ENCODE data around the gene OR12D2. TPM values are rescaled to one million over a fixed set of nuclear protein-coding genes. Genes with fewer than 3 reads are reported as not detected.
"Not testable (repeated sequence)": the region's sequence is repeated elsewhere in the genome, so short reads cannot be mapped to it uniquely, and the experiment has no call there.

Gene OR12D2, protein sequence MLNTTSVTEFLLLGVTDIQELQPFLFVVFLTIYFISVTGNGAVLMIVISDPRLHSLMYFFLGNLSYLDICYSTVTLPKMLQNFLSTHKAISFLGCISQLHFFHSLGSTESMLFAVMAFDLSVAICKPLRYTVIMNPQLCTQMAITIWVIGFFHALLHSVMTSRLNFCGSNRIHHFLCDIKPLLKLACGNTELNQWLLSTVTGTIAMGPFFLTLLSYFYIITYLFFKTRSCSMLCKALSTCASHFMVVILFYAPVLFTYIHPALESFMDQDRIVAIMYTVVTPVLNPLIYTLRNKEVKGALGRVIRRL
- not detected for total RNA-seq
- long read RNA-seq, result 0 reads

GRCh38 chr6:29395331-29395730 lies at the start of gene OR12D2:
TSS of gene OR12D2 (plus strand) at chr6:29395631. CDS start at chr6:29396700, 1,069 bp downstream.
- Histone ChIP-seq H3K27ac (no peak within 1 kb of the TSS), H3K4me3 (no peak within 1 kb of the TSS), H3K4me1 (no peaks in the 10 kb centered on the region), H3K36me3 (no peaks in the 10 kb centered on the region), H3K27me3 (ENCODE audit: low read depth) (no peaks in the 10 kb centered on the region), H3K9me3 (no peaks in the 10 kb centered on the region)
- ATAC-seq (no peak), DNase-seq (no peak)
- intact Hi-C loops (cut with DNase I), result no loop called here
- TF ChIP-seq, protein P1, sequence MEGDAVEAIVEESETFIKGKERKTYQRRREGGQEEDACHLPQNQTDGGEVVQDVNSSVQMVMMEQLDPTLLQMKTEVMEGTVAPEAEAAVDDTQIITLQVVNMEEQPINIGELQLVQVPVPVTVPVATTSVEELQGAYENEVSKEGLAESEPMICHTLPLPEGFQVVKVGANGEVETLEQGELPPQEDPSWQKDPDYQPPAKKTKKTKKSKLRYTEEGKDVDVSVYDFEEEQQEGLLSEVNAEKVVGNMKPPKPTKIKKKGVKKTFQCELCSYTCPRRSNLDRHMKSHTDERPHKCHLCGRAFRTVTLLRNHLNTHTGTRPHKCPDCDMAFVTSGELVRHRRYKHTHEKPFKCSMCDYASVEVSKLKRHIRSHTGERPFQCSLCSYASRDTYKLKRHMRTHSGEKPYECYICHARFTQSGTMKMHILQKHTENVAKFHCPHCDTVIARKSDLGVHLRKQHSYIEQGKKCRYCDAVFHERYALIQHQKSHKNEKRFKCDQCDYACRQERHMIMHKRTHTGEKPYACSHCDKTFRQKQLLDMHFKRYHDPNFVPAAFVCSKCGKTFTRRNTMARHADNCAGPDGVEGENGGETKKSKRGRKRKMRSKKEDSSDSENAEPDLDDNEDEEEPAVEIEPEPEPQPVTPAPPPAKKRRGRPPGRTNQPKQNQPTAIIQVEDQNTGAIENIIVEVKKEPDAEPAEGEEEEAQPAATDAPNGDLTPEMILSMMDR (IDR thresholded peaks at IDR 0.05), result no peak

DNA sequence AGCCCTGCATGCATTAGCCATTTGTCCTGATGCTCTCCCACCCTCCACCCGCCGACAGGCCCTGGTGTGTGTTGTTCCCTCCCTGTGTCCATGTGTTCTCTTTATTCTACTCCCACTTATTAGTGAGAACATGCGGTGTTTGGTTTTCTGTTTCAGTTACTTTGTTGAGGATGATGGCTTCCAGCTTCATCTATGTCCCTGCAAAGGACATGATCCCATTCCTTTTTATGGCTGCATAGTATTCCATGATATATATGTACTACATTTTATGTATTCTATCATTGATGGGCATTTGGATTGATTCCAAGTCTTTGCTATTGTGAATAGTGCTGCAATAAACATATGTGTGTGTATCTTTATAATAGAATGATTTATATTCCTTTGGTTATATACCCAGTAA lies 46.1 kb upstream of the OR12D2 start:
- H3K9me3 ChIP-seq; DNase-seq; H3K27ac ChIP-seq; H3K4me1 ChIP-seq; ATAC-seq; intact Hi-C loops (cut with DNase I); H3K36me3 ChIP-seq; H3K4me3 ChIP-seq; H3K27me3 ChIP-seq (ENCODE audit: low read depth): not testable (repeated sequence)

- intact Hi-C loops (cut with DNase I), result no loop called here
- no peaks in the 10 kb centered on the region for H3K4me1 ChIP-seq
- no peaks in the 10 kb centered on the region for H3K9me3 ChIP-seq
- H3K36me3 ChIP-seq, result no peaks in the 10 kb centered on the region
- H3K27me3 ChIP-seq (ENCODE audit: low read depth), result peaks cover 2% of the 10 kb centered on the region
- H3K4me3 ChIP-seq, result no peak overlapping the region
- no peak for DNase-seq
- TF ChIP-seq, protein P1 (IDR thresholded peaks at IDR 0.05), result no peak
- H3K27ac ChIP-seq, result no peak overlapping the region
- ATAC-seq, result no peak
These were observed 40.5 kb upstream of the OR12D2 start for GRCh38 chr6:29354980-29355379.

- H3K27me3 ChIP-seq (ENCODE audit: low read depth), result peaks cover 6% of the 10 kb centered on the region
- intact Hi-C loops (cut with DNase I), result no loop called here
- H3K4me3 ChIP-seq, result no peak overlapping the region
- DNase-seq, result no peak
- no peaks in the 10 kb centered on the region for H3K9me3 ChIP-seq
- no peak for ATAC-seq
- no peaks in the 10 kb centered on the region for H3K36me3 ChIP-seq
- H3K4me1 ChIP-seq, result no peaks in the 10 kb centered on the region
- H3K27ac ChIP-seq, result no peak overlapping the region
- TF ChIP-seq, protein P1 (IDR thresholded peaks at IDR 0.05), result no peak
These were observed 39.8 kb upstream of the OR12D2 start for GRCh38 chr6:29355603-29356002.

DNA sequence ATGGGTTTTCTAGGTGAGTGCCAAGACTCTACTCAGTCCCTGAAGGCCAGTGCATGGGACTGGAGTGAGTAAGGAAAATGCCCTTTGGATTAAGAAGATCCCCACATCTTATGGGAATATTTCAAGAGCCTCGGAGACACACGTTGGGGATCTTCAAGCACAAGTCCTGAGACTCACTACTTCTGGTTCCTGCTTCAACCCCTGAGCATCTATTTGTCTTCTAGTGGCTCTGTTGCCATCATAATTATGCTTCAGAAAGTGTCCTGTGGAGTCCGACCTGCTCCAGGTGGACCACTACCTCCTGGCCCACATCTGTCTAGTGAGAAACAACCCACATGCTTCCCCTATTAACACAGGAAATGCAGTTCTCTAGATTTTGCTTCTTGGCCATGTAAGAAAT lies 26.7 kb upstream of the OR12D2 start, which contains the start of gene OR5V1:
Gene OR5V1, minus strand, starts transcription at position 101 of the 400 bp plus-strand sequence. CDS start 12,670 bp downstream, outside the sequence.
- no peak for ATAC-seq
- no peak within 1 kb of the TSS for H3K4me3 ChIP-seq
- no peaks in the 10 kb centered on the region for H3K9me3 ChIP-seq
- intact Hi-C loops (cut with DNase I), result no loop called here
- TF ChIP-seq, protein P1 (IDR thresholded peaks at IDR 0.05), result no peak
- H3K27me3 ChIP-seq (ENCODE audit: low read depth), result no peaks in the 10 kb centered on the region
- no peak within 1 kb of the TSS for H3K27ac ChIP-seq
- no peaks in the 10 kb centered on the region for H3K36me3 ChIP-seq
- no peak for DNase-seq
- H3K4me1 ChIP-seq, result no peaks in the 10 kb centered on the region

DNA sequence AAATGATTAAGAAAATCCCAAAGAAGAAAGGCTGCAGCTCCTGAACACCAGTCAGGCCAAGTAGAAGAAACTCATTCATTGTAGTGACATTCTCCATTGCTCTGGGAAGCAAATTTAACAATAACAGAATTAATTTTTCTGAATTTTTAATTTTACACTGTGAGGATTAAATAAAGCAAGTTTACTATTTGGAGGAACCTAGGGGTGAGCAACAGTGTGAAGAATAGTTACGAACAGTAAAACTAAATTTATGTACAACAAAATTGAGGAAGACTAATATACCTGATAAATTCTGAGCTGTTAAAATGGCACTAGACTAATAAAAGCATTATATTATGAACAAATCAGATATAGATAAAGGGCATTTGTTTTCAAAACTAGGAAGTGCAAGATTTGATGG lies 20.2 kb upstream of the OR12D2 start, which contains the start of gene OR12D3:
Gene OR12D3, minus strand, starts transcription at position 101 of the 400 bp plus-strand sequence. Its CDS starts 4 bp downstream, at position 97.
- intact Hi-C loops (cut with DNase I), result no loop called here
- H3K4me3 ChIP-seq, result no peak within 1 kb of the TSS
- no peaks in the 10 kb centered on the region for H3K4me1 ChIP-seq
- no peak for DNase-seq
- no peaks in the 10 kb centered on the region for H3K9me3 ChIP-seq
- ATAC-seq, result no peak
- TF ChIP-seq, protein P1 (IDR thresholded peaks at IDR 0.05), result no peak
- H3K27ac ChIP-seq, result no peak within 1 kb of the TSS
- no peaks in the 10 kb centered on the region for H3K27me3 ChIP-seq (ENCODE audit: low read depth)
- H3K36me3 ChIP-seq, result no peaks in the 10 kb centered on the region
